HepG2 (cell line): ENCODE measurements around the gene PPM1G. TPM values are rescaled to one million over a fixed set of nuclear protein-coding genes. Genes with fewer than 3 reads are reported as not detected.

ENCODE experiments used
- E2F5 ChIP-seq: sonication (generic); formaldehyde crosslinking; conservative IDR thresholded peaks from 2 replicates; pipeline ENCODE4 v1.4.0; 2020; ENCODE audit warnings: missing genetic modification reagents
- ERF ChIP-seq: IDR thresholded peaks from 2 replicates; pipeline ENCODE4 v1.6.1; 2018; ENCODE audit warnings: missing biosample characterization, missing genetic modification reagents
- ISL2 ChIP-seq: sonication (generic); formaldehyde crosslinking; IDR thresholded peaks from 2 replicates; pipeline ENCODE4 v1.5.0; 2020; ENCODE audit warnings: missing genetic modification reagents
- KLF12 ChIP-seq: sonication (generic); formaldehyde crosslinking; IDR thresholded peaks from 2 replicates; pipeline ENCODE4 v1.4.0; 2020; ENCODE audit warnings: missing genetic modification reagents, borderline replicate concordance
- POGK ChIP-seq: sonication (generic); formaldehyde crosslinking; conservative IDR thresholded peaks from 2 replicates; pipeline ENCODE4 v1.8.0; 2022; ENCODE audit warnings: mild to moderate bottlenecking, moderate library complexity, missing genetic modification reagents
- PREB ChIP-seq: sonication (generic); formaldehyde crosslinking; IDR thresholded peaks from 2 replicates; pipeline ENCODE4 v1.4.0; 2020; ENCODE audit warnings: missing genetic modification reagents
- TARDBP ChIP-seq: sonication (generic); formaldehyde crosslinking; IDR thresholded peaks from 2 replicates; pipeline ENCODE4 v1.8.0; 2022; ENCODE audit warnings: mild to moderate bottlenecking, missing genetic modification reagents
- TSC22D2 ChIP-seq: sonication (generic); formaldehyde crosslinking; IDR thresholded peaks from 2 replicates; pipeline ENCODE4 v1.5.1; 2020; ENCODE audit warnings: missing genetic modification reagents, mild to moderate bottlenecking, borderline replicate concordance
- ZBTB40 ChIP-seq, 2 experiments: fragments of 450-650 bp in 1 of 2; sonication (generic) in 1 of 2; formaldehyde crosslinking in 1 of 2; IDR thresholded peaks; 2 replicates each; pipeline versions ENCODE4 v1.6.1 to v1.8.0; 2016 to 2022; ENCODE audit warnings: antibody characterized with exemption in 1 of 2, mild to moderate bottlenecking in 1 of 2, missing genetic modification reagents in 1 of 2
- ZNF124 ChIP-seq: sonication (generic); formaldehyde crosslinking; IDR thresholded peaks from 2 replicates; pipeline ENCODE4 v1.4.0; 2020; ENCODE audit warnings: missing genetic modification reagents
- ZNF674 ChIP-seq: sonication (generic); formaldehyde crosslinking; IDR thresholded peaks from 2 replicates; pipeline ENCODE4 v1.5.0; 2020; ENCODE audit warnings: low read depth, mild to moderate bottlenecking, missing genetic modification reagents
- ZNF75D ChIP-seq: sonication (generic); formaldehyde crosslinking; IDR thresholded peaks from 2 replicates; pipeline ENCODE4 v1.8.1; 2023; ENCODE audit warnings: missing genetic modification reagents, mild to moderate bottlenecking, borderline replicate concordance
- ZNF841 ChIP-seq: sonication (generic); formaldehyde crosslinking; IDR thresholded peaks from 2 replicates; pipeline ENCODE4 v1.8.1; 2023; ENCODE audit warnings: missing genetic modification reagents, borderline replicate concordance
- polyA plus RNA-seq, 8 experiments: library from polyadenylated mRNA; depleted of rRNA in 3 of 8; stranded (reverse) in 7 of 8; unstranded in 1 of 8; fragments of >200 nt; fragmentation: Illumina TruSeq in 4 of 8; extraction: Trizol in 4 of 8; gene quantifications; 2 replicates each; pipeline versions ENCODE4 v1.2.1 to v1.2.3, GENCODE V29; 2011 to 2016; ENCODE audit warnings: low read depth in 4 of 8, missing spikeins in 1 of 8, mixed read lengths in 1 of 8; ENCODE audit not compliant: insufficient read depth in 1 of 8
- total RNA-seq, 5 experiments: library from RNA; depleted of rRNA; stranded (reverse); fragments of >200 nt; fragmentation: Illumina TruSeq; extraction: Trizol; gene quantifications; 2 replicates each; pipeline ENCODE4 v1.2.3, GENCODE V29; 2016; ENCODE audit warnings: low read depth in 1 of 5
- TF ChIP-seq, protein P1 (sequence below): sonication (generic); formaldehyde crosslinking; IDR thresholded peaks from 2 replicates; pipeline ENCODE4 v1.4.0; 2020; ENCODE audit warnings: missing genetic modification reagents; ENCODE audit errors: not compliant biosample characterization

PPM1G gene
- total and polyA plus RNA-seq, 2 of the 13 experiments (the other 11 are each of a cell fraction or from before 2014, with no cell fraction given), result 58.2 to 213 TPM

GRCh38 chr2:27356056-27356381, 53.4 kb downstream of the PPM1G start (continued):
- TF ChIP-seq ZBTB40 (IDR thresholded peaks at IDR 0.05) (no peak), ZBTB40 (CRISPR knock-in tag; IDR thresholded peaks at IDR 0.05) (no peak), ERF (CRISPR knock-in tag) (peak; percentile 14; the same call in 1 of the 2 replicates), E2F5 (CRISPR knock-in tag) (peak; percentile 72), TARDBP (CRISPR knock-in tag) (no peak), ZNF75D (CRISPR knock-in tag) (0 out of 2 replicates have a peak, but pooled peaks have one; percentile 18), TSC22D2 (CRISPR knock-in tag) (0 out of 2 replicates have a peak, but pooled peaks have one; percentile 9), KLF12 (CRISPR knock-in tag) (no peak), ZNF674 (CRISPR knock-in tag) (no peak), POGK (CRISPR knock-in tag) (no peak), PREB (peak; percentile 17; the same call in 1 of the 2 replicates), ZNF124 (CRISPR knock-in tag) (no peak; the same call in 1 of the 2 replicates), ISL2 (CRISPR knock-in tag) (peak; percentile 54), ZNF841 (CRISPR knock-in tag) (no peak)
- TF ChIP-seq, protein P1, sequence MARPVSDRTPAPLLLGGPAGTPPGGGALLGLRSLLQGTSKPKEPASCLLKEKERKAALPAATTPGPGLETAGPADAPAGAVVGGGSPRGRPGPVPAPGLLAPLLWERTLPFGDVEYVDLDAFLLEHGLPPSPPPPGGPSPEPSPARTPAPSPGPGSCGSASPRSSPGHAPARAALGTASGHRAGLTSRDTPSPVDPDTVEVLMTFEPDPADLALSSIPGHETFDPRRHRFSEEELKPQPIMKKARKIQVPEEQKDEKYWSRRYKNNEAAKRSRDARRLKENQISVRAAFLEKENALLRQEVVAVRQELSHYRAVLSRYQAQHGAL, result no peak
